Activated gamma-delta T cell treated with anti-CD3 and anti-CD28 coated beads, Interleukin-2, amount 50 U/mL, for 16 hours (primary cell): ENCODE data around the gene ANKRD30A.
"Not testable (repeated sequence)": the region's sequence is repeated elsewhere in the genome, so short reads cannot be mapped to it uniquely, and the experiment has no call there.

Experiments
- DNase-seq: peaks from one replicate; pipeline ENCODE4 v3.0.0-alpha.2; 2020; ENCODE audit warnings: low read depth

Gene ANKRD30A, protein sequence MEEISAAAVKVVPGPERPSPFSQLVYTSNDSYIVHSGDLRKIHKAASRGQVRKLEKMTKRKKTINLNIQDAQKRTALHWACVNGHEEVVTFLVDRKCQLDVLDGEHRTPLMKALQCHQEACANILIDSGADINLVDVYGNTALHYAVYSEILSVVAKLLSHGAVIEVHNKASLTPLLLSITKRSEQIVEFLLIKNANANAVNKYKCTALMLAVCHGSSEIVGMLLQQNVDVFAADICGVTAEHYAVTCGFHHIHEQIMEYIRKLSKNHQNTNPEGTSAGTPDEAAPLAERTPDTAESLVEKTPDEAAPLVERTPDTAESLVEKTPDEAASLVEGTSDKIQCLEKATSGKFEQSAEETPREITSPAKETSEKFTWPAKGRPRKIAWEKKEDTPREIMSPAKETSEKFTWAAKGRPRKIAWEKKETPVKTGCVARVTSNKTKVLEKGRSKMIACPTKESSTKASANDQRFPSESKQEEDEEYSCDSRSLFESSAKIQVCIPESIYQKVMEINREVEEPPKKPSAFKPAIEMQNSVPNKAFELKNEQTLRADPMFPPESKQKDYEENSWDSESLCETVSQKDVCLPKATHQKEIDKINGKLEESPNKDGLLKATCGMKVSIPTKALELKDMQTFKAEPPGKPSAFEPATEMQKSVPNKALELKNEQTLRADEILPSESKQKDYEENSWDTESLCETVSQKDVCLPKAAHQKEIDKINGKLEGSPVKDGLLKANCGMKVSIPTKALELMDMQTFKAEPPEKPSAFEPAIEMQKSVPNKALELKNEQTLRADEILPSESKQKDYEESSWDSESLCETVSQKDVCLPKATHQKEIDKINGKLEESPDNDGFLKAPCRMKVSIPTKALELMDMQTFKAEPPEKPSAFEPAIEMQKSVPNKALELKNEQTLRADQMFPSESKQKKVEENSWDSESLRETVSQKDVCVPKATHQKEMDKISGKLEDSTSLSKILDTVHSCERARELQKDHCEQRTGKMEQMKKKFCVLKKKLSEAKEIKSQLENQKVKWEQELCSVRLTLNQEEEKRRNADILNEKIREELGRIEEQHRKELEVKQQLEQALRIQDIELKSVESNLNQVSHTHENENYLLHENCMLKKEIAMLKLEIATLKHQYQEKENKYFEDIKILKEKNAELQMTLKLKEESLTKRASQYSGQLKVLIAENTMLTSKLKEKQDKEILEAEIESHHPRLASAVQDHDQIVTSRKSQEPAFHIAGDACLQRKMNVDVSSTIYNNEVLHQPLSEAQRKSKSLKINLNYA (N-terminal part only)

DNA sequence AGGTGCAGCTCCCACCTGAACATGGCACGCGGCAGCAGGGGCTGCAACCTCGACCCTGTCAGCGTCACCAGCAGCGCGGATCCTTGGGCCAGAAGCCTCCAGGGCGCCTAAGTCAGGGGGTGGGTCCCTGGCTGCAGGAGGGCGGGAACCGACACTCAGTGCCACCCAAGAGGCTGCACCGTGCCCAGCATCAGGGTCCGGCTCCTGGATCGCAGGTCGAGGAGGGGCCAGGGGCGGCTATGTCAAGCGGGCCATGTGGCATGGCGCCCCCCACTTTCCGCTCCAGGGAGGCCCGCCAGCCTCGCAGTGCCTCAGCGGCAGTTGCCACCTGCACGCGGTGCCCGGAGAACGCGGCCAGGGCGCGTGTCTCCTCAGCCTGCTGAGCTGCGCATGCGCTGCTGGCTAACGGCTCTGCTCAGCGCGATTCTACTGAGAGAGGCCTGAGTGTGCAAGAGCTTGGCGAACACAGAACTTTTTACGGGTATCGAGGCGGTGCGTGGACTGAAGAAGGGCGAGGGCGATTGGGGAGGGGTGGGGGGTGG, at the start of gene ANKRD30A:
ANKRD30A (plus strand) TSS at position 408 of the 542 bp plus-strand sequence. CDS start 190 bp downstream, outside the sequence.
- no peak for DNase-seq

DNA sequence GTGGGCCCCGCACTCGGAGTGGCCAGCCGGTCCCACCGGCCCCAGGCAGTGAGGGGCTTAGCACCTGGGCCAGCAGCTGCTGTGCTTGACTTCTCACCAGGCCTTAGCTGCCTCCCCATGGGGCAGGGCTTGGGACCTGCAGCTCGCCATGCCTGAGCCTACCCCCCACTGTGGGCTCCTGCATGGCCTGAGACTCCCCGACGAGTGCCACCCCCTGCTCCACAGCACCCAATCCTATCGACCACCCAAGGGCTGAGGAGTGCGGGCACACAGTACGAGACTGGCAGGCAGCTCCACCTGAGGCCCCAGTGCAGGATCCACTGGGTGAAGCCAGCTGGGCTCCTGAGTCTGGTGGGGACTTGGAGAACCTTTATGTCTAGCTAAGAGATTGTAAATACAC, 49.3 kb upstream of the ANKRD30A start:
- not testable (repeated sequence) for DNase-seq

DNA sequence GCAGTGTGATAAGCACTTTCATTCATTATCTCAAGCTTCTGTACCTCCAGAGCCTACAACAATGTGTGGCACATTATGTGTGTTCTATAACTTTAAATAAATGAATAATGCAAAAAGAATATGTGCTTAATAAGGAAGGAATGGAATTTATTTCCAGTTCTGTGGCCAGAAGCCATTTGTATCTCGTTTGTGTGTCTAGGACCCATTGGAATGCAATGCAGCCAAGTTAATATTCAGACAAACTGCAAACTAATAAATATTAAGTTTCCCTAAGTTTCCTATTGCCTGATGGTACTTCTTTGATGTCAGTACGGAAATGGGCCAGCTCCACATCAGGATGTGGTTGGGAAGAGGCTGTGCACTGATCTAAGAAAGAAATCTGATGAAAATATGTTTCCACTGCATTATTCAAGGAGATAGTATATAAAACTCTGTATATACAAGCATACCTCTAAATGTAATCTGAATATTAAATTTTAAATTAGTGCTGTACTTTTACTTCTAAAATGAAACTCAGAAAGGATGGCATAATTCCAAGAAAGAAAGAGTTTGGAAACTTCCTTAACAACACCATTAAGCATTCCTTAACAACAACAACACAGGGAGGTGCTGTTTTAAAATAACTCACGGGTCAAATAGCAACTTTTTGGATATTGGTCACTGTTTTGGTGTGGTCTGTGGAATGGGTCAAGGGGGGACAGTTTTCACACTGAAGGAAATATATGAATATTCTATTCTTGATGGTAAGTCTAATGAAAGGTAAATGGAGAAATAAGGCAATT, 29.4 kb upstream of the ANKRD30A start:
- DNase-seq: no peak

- DNase-seq: no peak
Observed at GRCh38 chr10:37101261-37101660, 24.1 kb upstream of the ANKRD30A start.

DNA sequence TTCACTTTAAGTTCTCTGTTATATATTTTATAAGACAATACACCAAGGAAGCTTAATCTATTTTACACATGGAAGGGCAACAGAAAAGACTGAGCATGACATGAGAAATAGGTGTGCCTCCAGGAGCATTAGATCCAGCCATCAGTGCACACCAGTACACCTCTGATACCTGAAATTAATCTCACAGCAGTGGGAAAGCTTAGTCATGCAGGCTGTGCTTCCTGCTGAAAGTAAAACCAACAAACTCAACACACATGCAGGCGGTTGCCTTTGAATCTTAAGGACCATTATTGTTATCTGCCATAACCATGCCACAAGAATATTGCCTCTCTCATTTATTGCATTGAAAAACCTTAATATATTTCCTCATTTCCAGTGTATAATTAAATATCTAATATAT, 16.4 kb upstream of the ANKRD30A start:
- DNase-seq: no peak

- DNase-seq: no peak
Observed at GRCh38 chr10:37124532-37124931, 866 bp upstream of the ANKRD30A start.

DNA sequence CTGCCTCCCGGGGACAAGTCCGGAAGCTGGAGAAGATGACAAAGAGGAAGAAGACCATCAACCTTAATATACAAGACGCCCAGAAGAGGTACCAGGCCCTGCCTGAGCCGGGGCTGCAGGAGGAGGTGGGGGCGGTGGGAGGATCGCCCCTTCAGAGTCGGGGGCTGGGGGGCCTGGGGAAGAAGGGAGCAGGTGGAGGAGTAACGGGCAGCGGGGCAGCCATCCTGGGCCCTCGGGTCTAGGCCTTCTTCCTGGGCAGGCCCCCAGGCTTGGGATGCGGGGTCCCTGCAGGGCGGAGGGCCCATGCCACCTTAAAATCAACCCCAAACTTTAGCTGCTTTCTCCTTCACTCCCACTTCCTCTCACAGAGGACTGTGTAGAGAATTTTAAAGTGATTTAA, 523 bp downstream of the ANKRD30A start:
- no peak for DNase-seq

DNA sequence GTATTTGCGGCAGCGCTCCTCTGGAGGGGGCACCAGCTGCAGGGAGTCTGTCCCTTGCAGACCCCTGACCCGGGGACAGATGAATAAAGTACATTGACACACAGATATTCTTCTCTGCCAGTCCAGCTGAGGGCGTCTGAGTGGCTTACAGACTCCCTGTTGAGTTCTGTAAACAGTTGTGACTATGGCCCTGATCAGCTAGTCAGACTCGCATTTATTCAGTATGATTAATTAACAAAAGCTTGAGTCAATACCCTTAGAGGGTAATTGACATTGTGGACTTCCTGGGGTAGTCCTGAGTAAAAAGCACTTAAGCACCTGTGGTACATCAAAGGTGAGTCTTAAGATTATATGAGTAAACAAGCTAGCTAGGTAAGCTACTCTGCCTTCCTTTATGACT, 21.0 kb downstream of the ANKRD30A start:
- DNase-seq: no peak

DNA sequence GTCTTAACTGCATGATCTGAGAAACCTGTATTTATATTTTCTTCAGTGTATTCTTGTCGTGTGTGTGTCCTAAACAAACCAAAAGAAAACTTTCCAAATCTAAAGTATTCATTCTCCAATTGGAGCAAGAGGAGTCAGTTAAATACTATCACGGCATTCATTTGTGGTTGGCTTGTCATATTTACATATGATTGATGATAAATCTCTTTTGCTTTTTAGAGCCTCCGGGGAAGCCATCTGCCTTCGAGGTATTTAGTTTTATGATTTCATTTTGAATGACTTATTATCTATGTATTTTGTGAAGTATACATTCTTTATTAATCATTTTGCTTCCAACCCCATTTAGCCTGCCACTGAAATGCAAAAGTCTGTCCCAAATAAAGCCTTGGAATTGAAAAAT, 37.0 kb downstream of the ANKRD30A start:
- DNase-seq: not testable (repeated sequence)

- not testable (repeated sequence) for DNase-seq
Observed at GRCh38 chr10:37171945-37172344, 46.5 kb downstream of the ANKRD30A start.

- DNase-seq: not testable (repeated sequence)
Observed at GRCh38 chr10:37178296-37178695, 52.9 kb downstream of the ANKRD30A start.

DNA sequence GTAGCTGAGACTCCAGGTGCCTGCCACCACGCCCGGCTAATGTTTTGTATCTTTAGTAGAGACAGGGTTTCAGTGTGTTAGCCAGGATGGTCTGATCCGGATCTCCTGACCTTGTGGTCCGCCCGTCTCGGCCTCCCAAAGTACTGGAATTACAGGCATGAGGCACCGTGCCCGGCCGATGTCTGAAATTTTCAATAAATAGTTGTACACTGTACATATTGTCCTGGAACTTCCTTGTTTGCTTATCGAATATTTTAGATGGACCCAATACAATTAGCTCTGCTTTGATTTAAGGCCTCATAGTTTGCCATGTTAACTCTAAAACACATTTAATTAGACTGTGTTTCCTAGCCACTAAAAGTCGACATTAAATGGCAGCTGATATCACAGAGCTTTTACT, 57.3 kb downstream of the ANKRD30A start:
- not testable (repeated sequence) for DNase-seq

GRCh38 chr10:37206132-37206531, 80.7 kb downstream of the ANKRD30A start:
- no peak for DNase-seq

- DNase-seq: no peak
Observed at GRCh38 chr10:37220866-37221265, 95.5 kb downstream of the ANKRD30A start.

DNA sequence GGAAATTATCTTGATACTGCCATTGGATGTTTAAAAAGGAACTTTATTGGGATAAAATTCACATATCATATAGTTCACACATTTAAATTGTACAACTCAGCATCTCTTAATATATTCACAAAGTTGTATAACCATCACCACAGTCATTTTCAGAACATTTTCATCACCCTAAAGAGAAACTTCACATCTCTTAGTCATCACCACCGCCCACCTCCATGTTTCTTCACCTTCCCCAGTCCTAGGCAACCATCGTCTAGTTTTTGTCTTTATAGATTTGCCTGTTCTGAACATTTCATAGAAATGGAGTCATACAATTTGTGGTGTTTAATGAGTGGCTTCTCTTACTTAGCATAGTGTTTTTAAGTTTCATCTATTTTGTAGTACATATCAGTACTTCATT, 96.6 kb downstream of the ANKRD30A start:
- no peak for DNase-seq

GRCh38 chr10:37225163-37225562, 99.8 kb downstream of the ANKRD30A start:
- DNase-seq: no peak

- no peak for DNase-seq
Observed at GRCh38 chr10:37226524-37226923, 101.1 kb downstream of the ANKRD30A start.

DNA sequence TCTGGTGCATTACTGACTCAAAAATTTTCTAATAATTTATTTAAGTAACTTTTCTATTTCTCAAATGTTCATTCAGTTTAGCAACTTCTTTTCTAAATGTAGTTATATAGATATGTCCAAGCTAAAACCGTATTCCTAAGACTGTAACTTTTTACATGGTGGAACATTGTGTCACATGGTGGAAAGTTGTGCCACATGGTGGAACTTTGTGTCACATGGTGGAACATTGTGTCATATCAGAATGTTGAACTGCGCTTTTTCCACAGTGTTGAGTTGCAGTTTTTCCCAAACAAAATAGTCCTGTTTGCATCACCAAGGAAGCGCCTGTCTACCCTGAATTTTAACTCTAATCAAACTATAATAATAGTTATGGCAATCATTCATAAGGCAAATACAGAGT, 109.3 kb downstream of the ANKRD30A start:
- DNase-seq: no peak

DNA sequence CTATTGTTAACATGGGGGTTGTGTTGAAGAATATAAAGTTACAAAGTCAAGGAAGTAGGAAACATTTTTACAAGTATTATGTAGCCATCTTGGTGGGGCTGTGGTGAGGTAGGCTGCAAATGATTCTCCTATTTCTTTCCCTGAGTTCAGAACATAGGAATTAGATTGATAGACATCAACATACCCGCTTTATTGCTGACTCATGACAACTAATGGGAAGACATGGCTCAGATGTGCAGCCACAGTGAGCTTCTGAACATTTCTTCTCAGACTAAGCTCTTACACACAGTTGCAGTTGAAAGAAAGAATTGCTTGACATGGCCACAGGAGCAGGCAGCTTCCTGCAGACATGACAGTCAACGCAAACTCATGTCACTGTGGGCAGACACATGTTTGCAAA, 110.7 kb downstream of the ANKRD30A start:
- no peak for DNase-seq

DNA sequence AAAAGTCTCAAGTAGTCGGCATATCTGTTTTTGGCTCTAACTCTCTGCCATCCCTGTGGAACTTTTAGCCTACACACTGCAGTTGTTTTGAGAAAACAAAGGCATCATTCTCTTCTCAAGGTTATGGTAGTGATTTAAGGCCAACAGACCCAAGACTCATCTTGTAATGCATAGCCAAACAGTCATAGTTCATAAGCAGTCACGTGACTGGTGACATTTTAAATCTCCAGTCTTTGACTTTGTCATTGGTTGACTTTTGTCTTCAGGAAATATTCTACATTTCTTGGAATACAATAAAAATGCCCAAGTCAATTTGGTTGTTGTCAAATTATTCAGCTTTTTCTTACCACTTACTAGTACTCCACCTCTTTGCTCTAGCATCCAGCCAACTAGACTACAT, 114.8 kb downstream of the ANKRD30A start:
- DNase-seq: no peak

DNA sequence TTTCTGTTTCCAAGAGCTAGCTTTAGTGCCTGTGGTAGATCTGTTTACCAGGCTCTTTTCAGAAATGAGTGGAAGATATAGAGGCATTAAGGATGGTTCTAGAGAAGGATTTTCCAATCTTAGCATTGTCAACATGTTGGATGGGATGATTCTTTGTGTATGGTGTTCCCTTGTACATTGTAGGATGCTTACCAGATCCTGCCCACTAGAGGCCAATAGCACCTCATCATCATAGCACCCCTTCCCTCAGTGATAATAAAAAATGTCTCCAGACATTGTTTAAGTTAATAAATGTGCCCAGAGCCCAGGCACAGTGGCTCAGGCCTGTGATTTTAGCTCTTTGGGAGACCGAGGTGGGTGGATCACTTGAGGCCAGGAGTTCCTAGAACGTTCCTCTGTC, 121.2 kb downstream of the ANKRD30A start:
- DNase-seq: no peak
